Coronary artery (tissue), 2 donors: Measurements from ENCODE around the gene BUB3.
A peak's percentile ranks its signal among the peaks of the same experiment; 100 is the strongest.

ENCODE experiments used
- DNase-seq: peaks from one replicate; pipeline ENCODE4 v3.0.0-alpha.2; 2017; ENCODE audit warnings: low spot score
- H3K27ac ChIP-seq, 2 donors: fragments of 200-600 bp; sonication (generic); one replicate each; pipeline ENCODE4 v1.5.1; 2016 to 2019
- H3K4me3 ChIP-seq: fragments of 200-600 bp; sonication (generic); 2 replicates; pipeline ENCODE4 v1.5.1; 2016; ENCODE audit warnings: mild to moderate bottlenecking, moderate library complexity
- TF ChIP-seq, protein P1 (sequence below): fragments of 200-600 bp; sonication (generic); IDR thresholded peaks from one replicate; pipeline ENCODE4 v1.5.1; 2019; ENCODE audit warnings: antibody characterized with exemption

The BUB3 gene

DNA sequence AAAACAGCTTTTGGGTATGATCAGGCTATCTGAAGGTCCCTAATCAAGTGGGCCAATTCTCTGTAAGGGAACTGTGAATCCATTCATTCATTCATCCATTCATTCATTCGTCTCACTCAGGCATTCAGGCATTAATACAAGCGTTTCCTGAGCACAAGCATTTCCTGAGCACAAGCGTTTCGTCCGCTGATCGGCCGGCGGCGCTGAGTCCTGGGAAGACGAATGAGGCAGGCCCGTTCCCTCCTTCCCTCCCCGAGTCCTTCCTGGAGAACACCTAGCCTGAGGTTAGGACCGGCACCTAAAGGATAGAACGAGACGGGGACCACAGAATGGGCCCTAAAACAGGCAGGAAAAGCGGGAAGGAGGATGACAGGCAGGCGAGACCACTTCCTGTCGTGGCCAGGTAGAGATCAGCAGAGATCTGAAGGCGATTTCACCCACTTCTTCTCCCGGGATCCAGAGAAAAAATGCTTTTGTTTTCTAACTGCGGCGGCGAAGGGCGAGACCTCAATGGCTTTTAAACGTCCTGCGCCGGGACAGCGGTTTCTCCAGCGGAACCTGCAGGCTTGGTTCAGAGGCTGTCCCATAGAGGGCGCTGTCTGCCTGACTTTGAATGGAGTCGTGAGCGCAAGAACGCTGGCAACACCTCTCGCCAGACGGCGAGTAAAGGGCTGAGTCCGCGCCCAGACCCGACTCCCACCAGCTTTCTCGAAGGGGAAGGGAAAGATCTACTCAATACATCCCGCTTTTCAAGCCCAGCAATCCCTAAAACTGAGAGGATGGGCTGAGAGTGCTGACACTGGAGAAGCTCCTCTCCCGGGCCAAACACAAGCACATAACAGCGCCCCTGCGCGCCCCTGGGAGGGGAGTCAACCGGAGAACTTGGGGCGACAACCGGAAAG, 21.4 kb upstream of the BUB3 start:
- TF ChIP-seq, protein P1, sequence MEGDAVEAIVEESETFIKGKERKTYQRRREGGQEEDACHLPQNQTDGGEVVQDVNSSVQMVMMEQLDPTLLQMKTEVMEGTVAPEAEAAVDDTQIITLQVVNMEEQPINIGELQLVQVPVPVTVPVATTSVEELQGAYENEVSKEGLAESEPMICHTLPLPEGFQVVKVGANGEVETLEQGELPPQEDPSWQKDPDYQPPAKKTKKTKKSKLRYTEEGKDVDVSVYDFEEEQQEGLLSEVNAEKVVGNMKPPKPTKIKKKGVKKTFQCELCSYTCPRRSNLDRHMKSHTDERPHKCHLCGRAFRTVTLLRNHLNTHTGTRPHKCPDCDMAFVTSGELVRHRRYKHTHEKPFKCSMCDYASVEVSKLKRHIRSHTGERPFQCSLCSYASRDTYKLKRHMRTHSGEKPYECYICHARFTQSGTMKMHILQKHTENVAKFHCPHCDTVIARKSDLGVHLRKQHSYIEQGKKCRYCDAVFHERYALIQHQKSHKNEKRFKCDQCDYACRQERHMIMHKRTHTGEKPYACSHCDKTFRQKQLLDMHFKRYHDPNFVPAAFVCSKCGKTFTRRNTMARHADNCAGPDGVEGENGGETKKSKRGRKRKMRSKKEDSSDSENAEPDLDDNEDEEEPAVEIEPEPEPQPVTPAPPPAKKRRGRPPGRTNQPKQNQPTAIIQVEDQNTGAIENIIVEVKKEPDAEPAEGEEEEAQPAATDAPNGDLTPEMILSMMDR: peak; percentile 84
- Histone ChIP-seq H3K4me3 (peak overlapping the region; percentile 64), H3K27ac (no peak overlapping the region)
- DNase-seq: no peak

DNA sequence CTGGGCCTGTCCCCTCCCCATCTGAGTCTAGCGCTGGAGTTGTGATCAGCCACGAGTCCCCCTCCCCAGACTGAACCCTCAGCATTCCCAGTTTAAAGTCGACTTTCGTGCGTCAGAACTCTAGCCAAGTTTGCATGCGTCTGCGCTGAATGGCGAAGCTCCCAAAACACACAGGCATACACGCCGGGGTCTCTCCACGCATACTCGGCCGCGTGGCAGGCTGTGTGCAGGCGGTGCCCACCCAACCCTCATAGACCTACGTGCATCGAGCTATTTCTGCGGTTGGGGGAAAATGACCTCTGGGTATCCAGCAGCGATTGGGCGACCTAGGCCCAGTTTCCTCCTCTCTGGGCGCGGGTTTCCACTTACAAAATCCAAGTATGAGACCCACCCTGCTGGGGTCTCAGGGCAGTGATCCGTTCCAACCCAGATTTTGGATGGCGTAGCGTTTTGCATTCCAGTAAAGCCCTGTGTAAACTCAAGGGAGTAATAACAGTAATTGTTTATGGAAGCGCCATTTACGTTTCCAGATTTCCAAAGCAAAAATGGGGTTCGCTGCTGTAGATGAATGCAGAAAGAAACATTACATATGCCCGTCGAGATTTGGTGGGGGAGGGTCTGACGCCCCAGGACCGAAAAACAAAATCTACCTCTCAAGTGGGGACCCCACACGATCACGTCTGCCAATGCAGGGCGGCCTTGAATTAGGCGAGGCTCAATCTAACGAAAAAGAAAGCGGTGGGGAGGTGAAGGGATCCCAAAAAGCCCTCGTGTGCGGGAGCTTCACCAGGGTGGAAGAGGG, 20.5 kb upstream of the BUB3 start:
- DNase-seq: no peak
- no peak overlapping the region for H3K27ac ChIP-seq
- H3K4me3 ChIP-seq: peak overlapping the region; percentile 71
- TF ChIP-seq, protein P1: no peak

DNA sequence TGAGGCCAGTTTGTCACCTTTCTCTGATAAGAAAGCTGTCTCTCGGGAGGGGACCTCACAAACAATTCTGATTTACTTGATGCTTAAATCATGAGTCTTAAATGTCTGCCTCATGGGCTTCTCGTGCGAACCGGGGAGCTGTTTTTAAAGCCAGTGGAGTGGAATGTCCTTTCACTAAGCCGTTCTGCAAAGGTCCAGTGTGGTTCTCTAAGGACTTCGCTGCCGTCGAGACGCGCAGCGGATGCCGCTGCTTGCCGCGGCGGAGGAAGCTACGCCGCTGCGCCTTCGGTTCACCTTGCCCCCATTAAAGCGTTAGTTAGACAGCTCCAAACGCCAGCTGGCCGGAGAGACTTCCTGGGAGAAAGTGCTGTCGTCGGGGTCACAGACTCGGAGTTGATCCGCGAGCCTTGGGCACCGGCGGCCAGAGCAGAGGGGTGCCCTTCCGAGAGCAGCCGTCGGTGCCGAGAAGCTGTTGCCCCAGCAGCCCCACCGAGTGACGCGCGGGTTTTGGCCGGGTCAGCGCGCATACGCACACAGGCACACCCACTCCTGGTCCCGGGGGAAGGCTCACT, 19.8 kb upstream of the BUB3 start:
- DNase-seq: no peak
- H3K27ac ChIP-seq: no peak overlapping the region
- peak overlapping the region; percentile 71 for H3K4me3 ChIP-seq
- TF ChIP-seq, protein P1: no peak

DNA sequence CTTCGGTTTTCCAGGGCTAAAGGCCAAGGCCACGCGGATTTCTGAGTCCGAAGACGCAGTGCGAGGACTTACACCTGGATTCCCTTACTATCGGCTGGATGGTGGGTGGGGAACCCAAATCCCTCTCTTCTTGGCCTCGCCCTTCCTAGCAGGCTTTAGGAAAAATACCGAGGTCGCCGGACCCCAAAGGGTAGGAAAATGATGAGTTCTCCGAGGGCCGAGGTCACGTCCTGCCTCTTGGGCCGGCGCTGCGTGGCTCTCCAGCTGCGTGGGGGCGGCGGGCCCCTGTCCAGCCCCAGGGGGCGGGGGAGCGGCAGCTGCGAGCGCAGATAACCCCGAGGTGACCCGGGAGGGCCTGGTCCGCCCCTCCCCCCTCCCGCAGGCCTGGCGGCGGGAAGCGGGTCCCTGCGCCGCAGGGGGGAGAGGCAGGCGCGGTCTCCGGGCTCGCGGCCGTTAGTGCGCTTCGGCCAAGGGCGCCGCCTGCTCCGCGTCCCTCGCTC, 19.2 kb upstream of the BUB3 start:
- DNase-seq: no peak
- TF ChIP-seq, protein P1: no peak
- H3K27ac ChIP-seq: no peak overlapping the region
- H3K4me3 ChIP-seq: peak overlapping the region; percentile 71

DNA sequence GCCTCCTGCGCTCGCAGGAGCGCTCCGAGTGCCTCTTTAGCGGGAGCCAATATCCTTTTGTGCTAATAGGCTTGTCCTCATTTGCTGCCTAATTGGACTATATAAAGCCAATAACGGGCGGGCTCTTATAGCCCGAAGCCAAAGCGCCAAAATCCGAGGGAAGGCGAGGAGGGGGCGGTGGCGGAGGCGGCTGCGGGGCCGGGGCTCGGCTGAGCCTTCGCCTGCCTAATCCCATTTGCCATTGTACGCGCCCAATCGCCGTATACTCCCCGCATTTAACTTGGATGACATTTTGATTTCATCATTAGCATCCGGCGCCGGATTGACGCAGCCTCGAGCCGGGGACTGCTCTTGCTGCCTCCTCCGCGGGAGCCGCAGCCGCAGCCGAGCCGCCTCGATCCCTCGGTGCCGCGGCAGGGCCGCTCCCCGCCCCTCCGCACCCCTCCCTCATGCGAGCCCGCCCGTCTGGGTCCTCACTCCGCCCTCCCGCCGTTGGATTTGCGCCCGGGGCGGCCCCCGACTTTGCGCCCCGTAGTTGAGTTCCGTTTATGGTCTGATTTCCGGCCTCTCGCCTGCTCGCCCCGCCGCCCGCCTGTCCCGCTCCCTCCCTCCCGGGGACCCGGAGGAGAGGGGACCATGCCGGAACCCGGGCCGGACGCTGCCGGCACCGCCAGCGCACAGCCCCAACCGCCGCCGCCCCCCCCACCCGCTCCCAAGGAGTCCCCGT, 18.6 kb upstream of the BUB3 start, which contains the start of gene HMX3:
TSS of gene HMX3 (plus strand) at position 556 of the 727 bp plus-strand sequence. CDS start at position 637, 81 bp downstream.
- no peak within 1 kb of the TSS for H3K27ac ChIP-seq
- DNase-seq: no peak
- peak within 1 kb of the TSS; percentile 71 for H3K4me3 ChIP-seq
- TF ChIP-seq, protein P1: no peak

DNA sequence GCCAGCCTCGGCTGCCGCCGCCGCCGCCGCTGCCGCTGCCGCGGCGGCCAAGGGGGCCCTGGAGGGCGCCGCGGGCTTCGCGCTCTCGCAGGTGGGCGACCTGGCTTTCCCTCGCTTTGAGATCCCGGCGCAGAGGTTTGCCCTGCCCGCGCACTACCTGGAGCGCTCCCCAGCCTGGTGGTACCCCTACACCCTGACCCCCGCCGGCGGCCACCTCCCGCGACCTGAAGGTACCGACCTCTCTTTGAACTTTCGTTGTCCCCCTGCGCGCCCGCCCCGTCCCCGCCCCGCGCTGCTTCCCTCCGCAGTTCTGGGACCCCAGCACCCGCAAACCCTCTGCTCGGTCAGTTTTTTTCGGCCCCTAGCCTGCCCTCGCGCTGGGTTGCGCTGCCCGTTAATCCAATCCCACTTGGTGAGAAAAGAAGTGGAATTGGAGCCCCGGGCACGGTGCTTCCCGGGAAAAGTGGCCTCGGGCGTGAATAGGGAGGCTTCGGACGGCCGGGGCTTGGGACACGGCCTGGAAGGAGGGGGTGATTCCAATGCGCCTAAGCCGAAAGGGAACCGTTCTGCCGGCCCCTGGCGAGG, 17.9 kb upstream of the BUB3 start:
- Histone ChIP-seq H3K27ac (no peak overlapping the region), H3K4me3 (peak overlapping the region; percentile 71)
- no peak for DNase-seq
- TF ChIP-seq, protein P1: no peak
